Measurements from ENCODE around the gene FOLR3.
A peak's percentile ranks its signal among the peaks of the same experiment; 100 is the strongest.
"Not testable (repeated sequence)": the region's sequence is repeated elsewhere in the genome, so short reads cannot be mapped to it uniquely, and the experiment has no call there.

Gene FOLR3

GRCh38 chr11:72155751-72156150 lies 20.2 kb downstream of the FOLR3 start:
- Mint-ChIP-seq H3K4me3 (no peak overlapping the region), H3K27me3 (peaks cover 38 to 45% of the 10 kb centered on the region in 2 donors), H3K4me1 (ENCODE audit: low read depth in 2 of 2) (no peaks in the 10 kb centered on the region), H3K36me3 (ENCODE audit: insufficient read depth) (no peaks in the 10 kb centered on the region), H3K9me3 (no peaks in the 10 kb centered on the region), H3K27ac (no peak overlapping the region)
- ATAC-seq (replicated peaks) (no peak), DNase-seq (no peak)

DNA sequence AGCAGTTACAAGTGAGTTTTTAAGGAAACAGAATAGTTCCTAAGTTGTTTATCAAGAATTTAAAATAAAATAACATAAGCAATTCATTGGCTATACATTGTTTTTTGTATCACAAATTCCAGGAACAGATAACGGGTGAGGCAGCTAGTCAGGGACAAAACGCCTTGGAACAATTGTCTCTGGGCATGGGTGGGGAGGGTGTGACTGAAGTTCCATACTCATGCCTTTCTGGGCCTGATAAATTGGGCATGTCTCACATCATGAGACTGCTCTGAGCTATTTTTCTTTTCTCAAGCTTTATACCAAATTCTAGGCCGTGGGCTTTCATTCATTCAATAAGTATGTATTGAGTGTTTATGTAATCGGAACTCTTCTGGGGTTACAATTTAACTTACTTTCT lies 21.6 kb downstream of the FOLR3 start:
- no peak overlapping the region for H3K27ac Mint-ChIP-seq
- H3K4me1 Mint-ChIP-seq (ENCODE audit: low read depth in 2 of 2) = no peaks in the 10 kb centered on the region
- no peaks in the 10 kb centered on the region for H3K9me3 Mint-ChIP-seq
- H3K27me3 Mint-ChIP-seq = peaks cover 46 to 56% of the 10 kb centered on the region in 2 donors
- ATAC-seq (replicated peaks) = no peak
- no peak for DNase-seq
- no peaks in the 10 kb centered on the region for H3K36me3 Mint-ChIP-seq (ENCODE audit: insufficient read depth)
- no peak overlapping the region for H3K4me3 Mint-ChIP-seq

DNA sequence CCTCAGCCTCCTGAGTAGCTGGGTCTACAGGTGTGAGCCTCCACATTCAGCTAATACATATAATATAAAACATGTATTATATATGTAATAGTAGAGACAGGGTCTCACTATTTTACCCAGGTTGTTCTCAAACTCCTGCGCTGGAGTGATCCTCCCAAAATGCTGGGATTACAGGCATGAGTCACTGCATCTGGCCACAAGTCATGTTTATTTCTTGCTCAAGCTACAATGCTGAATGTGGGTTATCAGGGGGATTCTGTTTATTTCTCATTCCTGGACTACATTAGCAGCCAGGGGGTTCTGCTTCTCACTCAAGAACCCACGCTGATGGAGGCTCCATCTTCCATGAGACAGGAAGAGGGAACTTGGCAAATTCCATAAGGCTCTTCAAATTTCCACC lies 24.8 kb downstream of the FOLR3 start:
- H3K36me3 Mint-ChIP-seq (ENCODE audit: insufficient read depth) = no peaks in the 10 kb centered on the region
- H3K27ac Mint-ChIP-seq = no peak overlapping the region
- no peak overlapping the region for H3K4me3 Mint-ChIP-seq
- DNase-seq (no peak), ATAC-seq (replicated peaks) (no peak)
- H3K9me3 Mint-ChIP-seq = no peaks in the 10 kb centered on the region
- no peaks in the 10 kb centered on the region for H3K4me1 Mint-ChIP-seq (ENCODE audit: low read depth in 2 of 2)
- H3K27me3 Mint-ChIP-seq = peaks cover 52 to 58% of the 10 kb centered on the region in 2 donors

- Mint-ChIP-seq H3K36me3 (ENCODE audit: insufficient read depth) (no peaks in the 10 kb centered on the region), H3K27me3 (peaks cover 58 to 65% of the 10 kb centered on the region in 2 donors), H3K9me3 (no peaks in the 10 kb centered on the region), H3K27ac (no peak overlapping the region), H3K4me1 (ENCODE audit: low read depth in 2 of 2) (no peaks in the 10 kb centered on the region), H3K4me3 (no peak overlapping the region)
- DNase-seq (no peak), ATAC-seq (replicated peaks) (no peak)
Observed at GRCh38 chr11:72162891-72163492, 27.5 kb downstream of the FOLR3 start.

GRCh38 chr11:72164187-72164586 lies 28.7 kb downstream of the FOLR3 start:
- not testable (repeated sequence) for H3K4me3 Mint-ChIP-seq; ATAC-seq (replicated peaks); H3K4me1 Mint-ChIP-seq (ENCODE audit: low read depth in 2 of 2)

DNA sequence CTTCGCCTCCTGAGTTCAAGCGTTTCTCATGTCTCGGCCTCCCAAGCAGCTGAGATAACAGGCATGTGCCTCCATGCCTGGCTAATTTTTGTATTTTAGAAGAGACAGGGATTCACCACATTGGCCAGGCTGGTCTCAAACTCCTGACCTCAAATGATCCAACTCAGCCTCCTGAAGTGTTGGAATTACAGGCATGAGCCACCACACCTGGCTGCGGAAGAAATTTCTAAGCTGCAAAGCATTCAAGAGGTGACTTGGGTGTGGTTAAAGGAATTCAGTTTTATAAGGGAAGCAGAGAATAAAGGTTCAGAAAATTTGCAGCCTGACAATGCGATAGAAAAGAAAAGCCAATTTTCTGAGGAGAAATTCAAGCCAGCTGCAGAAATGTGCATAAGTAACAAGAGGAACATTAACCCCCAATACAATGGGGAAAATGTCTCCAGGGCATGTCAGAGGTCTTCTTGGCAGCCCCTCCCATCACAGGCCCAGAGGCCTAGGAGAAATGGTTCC lies 33.6 kb downstream of the FOLR3 start:
- not testable (repeated sequence) for H3K9me3 Mint-ChIP-seq; ATAC-seq (replicated peaks); DNase-seq; H3K4me3 Mint-ChIP-seq; H3K4me1 Mint-ChIP-seq (ENCODE audit: low read depth in 2 of 2); H3K36me3 Mint-ChIP-seq (ENCODE audit: insufficient read depth); H3K27ac Mint-ChIP-seq
- peaks cover 25 to 37% of the 10 kb centered on the region in 2 donors for H3K27me3 Mint-ChIP-seq

More at GRCh38 chr11:72164187-72164586, 28.7 kb downstream of the FOLR3 start:
- H3K27ac Mint-ChIP-seq; H3K9me3 Mint-ChIP-seq; H3K36me3 Mint-ChIP-seq (ENCODE audit: insufficient read depth); DNase-seq: not testable (repeated sequence)
- peaks cover 52 to 53% of the 10 kb centered on the region in 2 donors for H3K27me3 Mint-ChIP-seq

GRCh38 chr11:72169754-72170153 lies 34.2 kb downstream of the FOLR3 start:
- not testable (repeated sequence) for DNase-seq; H3K4me3 Mint-ChIP-seq; H3K4me1 Mint-ChIP-seq (ENCODE audit: low read depth in 2 of 2); H3K36me3 Mint-ChIP-seq (ENCODE audit: insufficient read depth); H3K27ac Mint-ChIP-seq; H3K9me3 Mint-ChIP-seq; ATAC-seq (replicated peaks)
- H3K27me3 Mint-ChIP-seq = peaks cover 25 to 37% of the 10 kb centered on the region in 2 donors

- H3K27ac Mint-ChIP-seq; H3K4me3 Mint-ChIP-seq; H3K4me1 Mint-ChIP-seq (ENCODE audit: low read depth in 2 of 2); DNase-seq; H3K36me3 Mint-ChIP-seq (ENCODE audit: insufficient read depth); H3K9me3 Mint-ChIP-seq; ATAC-seq (replicated peaks): not testable (repeated sequence)
- peaks cover 12 to 32% of the 10 kb centered on the region in 2 donors for H3K27me3 Mint-ChIP-seq
Observed at GRCh38 chr11:72172043-72172442, 36.5 kb downstream of the FOLR3 start.

DNA sequence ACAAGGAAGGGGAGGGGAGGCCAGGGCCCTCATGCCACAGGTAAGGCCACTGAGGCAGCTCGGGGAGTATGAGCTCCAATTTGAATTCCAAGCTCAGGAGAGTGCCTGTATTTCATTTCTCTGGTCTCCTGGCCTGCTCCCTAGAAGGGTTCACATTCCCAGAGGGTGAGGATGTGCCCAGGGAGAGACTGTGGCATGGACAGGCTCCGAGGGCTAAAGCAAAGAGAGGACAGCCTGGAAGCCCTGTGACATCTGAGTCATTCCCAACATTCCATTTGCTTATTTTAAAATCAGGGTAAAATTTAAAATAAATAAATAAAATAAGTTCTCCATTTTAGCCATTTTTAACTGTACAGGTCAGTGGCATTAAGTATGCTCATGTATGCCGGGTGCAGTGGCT lies 37.8 kb downstream of the FOLR3 start:
- ATAC-seq (replicated peaks) (no peak), DNase-seq (no peak)
- H3K27me3 Mint-ChIP-seq = peaks cover 18 to 36% of the 10 kb centered on the region in 2 donors
- peaks cover 0 to 2% of the 10 kb centered on the region in 2 donors for H3K4me1 Mint-ChIP-seq (ENCODE audit: low read depth in 2 of 2)
- no peaks in the 10 kb centered on the region for H3K36me3 Mint-ChIP-seq (ENCODE audit: insufficient read depth)
- H3K27ac Mint-ChIP-seq = no peak overlapping the region
- H3K4me3 Mint-ChIP-seq = no peak overlapping the region
- H3K9me3 Mint-ChIP-seq = no peaks in the 10 kb centered on the region

GRCh38 chr11:72174302-72175070 lies 39.0 kb downstream of the FOLR3 start:
- DNase-seq = no peak
- Mint-ChIP-seq H3K4me3 (no peak overlapping the region), H3K27ac (no peak overlapping the region), H3K4me1 (ENCODE audit: low read depth in 2 of 2) (peaks cover 0 to 2% of the 10 kb centered on the region in 2 donors), H3K27me3 (peaks cover 18 to 35% of the 10 kb centered on the region in 2 donors), H3K36me3 (ENCODE audit: insufficient read depth) (no peaks in the 10 kb centered on the region), H3K9me3 (no peaks in the 10 kb centered on the region)
- ATAC-seq (replicated peaks) = no peak

GRCh38 chr11:72177656-72178055 lies 42.1 kb downstream of the FOLR3 start:
- Mint-ChIP-seq H3K4me1 (ENCODE audit: low read depth in 2 of 2) (no peaks in the 10 kb centered on the region), H3K9me3 (no peaks in the 10 kb centered on the region), H3K27me3 (peaks cover 23 to 45% of the 10 kb centered on the region in 2 donors), H3K27ac (no peak overlapping the region), H3K36me3 (ENCODE audit: insufficient read depth) (no peaks in the 10 kb centered on the region), H3K4me3 (no peak overlapping the region)
- DNase-seq (no peak), ATAC-seq (replicated peaks) (no peak)

DNA sequence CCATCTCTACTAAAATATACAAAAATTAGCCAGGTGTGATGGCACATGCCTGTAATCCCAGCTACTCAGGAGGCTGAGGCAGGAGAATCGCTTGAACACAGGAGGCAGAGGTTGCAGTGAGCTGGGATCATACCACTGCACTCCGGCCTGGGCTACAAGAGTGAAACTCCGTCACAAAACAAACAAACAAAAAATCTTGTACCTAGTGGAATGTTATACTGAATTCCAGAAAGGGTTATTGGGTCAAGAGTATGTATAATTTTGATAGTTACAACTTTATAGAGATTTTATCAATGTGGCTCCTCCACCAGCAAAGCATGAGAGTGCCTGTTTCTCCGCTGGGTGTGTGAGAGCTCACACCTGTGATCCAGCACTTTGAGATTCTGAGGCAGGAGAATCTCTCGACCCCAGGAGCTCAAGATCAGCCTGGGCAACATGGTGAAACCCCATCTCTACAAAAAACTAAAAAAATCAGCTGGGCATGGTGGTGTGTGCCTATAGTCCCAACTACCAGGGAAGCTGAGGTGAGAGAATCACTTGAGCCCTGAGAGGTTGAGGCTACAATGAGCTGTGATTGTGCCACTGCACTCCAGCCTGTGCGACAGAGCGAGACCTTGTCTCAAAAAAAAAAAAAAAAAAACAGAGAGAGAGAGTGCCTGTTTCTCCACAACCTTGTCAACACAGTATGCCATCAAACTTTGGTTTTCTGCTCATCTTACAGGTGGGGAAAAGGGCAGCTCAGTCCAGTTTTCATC lies 43.7 kb downstream of the FOLR3 start:
- H3K4me3 Mint-ChIP-seq = no peak overlapping the region
- H3K36me3 Mint-ChIP-seq (ENCODE audit: insufficient read depth) = no peaks in the 10 kb centered on the region
- no peaks in the 10 kb centered on the region for H3K9me3 Mint-ChIP-seq
- DNase-seq (no peak), ATAC-seq (replicated peaks) (no peak)
- peaks cover 4 to 5% of the 10 kb centered on the region in 2 donors for H3K4me1 Mint-ChIP-seq (ENCODE audit: low read depth in 2 of 2)
- H3K27ac Mint-ChIP-seq = no peak overlapping the region
- peaks cover 24 to 46% of the 10 kb centered on the region in 2 donors for H3K27me3 Mint-ChIP-seq

DNA sequence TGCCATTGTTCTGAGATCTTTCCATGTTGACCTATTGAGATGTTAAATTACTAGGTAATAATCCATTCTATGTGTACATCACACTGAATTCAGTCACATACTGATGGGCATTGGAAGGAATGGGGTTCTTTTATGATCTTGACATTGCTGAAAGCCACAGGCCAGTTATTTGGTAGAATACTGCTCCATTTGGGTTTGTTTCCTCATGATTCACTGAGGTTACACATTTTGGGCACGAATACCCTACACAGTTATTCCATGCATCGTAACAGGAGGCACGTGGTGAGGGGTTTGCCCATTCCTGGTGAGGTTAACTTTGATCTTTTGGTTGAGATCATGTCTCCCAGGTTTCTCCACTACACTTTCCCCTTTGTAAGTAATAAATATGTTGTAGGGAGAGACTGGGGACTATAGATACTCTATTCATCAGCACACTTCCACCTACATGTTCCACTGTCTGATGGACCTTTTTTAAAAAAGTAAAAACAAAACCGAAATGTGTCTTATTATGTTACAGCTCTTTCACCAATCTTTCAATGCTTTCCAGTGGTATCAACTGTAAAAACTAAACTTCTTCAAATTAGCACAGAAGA lies 44.4 kb downstream of the FOLR3 start:
- Mint-ChIP-seq H3K27me3 (peaks cover 24 to 46% of the 10 kb centered on the region in 2 donors), H3K36me3 (ENCODE audit: insufficient read depth) (no peaks in the 10 kb centered on the region), H3K4me1 (ENCODE audit: low read depth in 2 of 2) (peaks cover 4 to 5% of the 10 kb centered on the region in 2 donors), H3K4me3 (no peak overlapping the region), H3K9me3 (no peaks in the 10 kb centered on the region), H3K27ac (peak overlapping the region in 1 of 2 donors; percentile 13)
- DNase-seq (no peak), ATAC-seq (replicated peaks) (no peak)

Data from effector memory CD8-positive, alpha-beta T cell (primary cell).